GM23248 (cell line): ENCODE data around the gene RNF213. TPM values are rescaled to one million over a fixed set of nuclear protein-coding genes. Genes with fewer than 3 reads are reported as not detected.

Experiments
- DNase-seq: peaks from one replicate; pipeline ENCODE4 v3.0.0-alpha.2; 2015
- H2AFZ ChIP-seq: fragments of 200-600 bp; sonication (generic); 2 replicates; pipeline ENCODE4 v1.6.1; 2016; ENCODE audit warnings: antibody characterized with exemption
- H3F3A ChIP-seq: fragments of 200-600 bp; sonication (generic); 2 replicates; pipeline ENCODE4 v1.6.1; 2016; ENCODE audit warnings: mild to moderate bottlenecking, antibody characterized with exemption, mixed run types; ENCODE audit not compliant: insufficient read depth
- H3K27ac ChIP-seq: fragments of 200-600 bp; sonication (generic); 2 replicates; pipeline ENCODE4 v1.5.1; 2016; ENCODE audit warnings: mild to moderate bottlenecking
- H3K27me3 ChIP-seq: fragments of 200-600 bp; sonication (generic); replicated peaks from 2 replicates; pipeline ENCODE4 v1.6.1; 2016; ENCODE audit warnings: mild to moderate bottlenecking; ENCODE audit not compliant: insufficient read depth
- H3K36me3 ChIP-seq: fragments of 200-600 bp; sonication (generic); 2 replicates; pipeline ENCODE4 v1.6.1; 2016; ENCODE audit warnings: low read depth, mild to moderate bottlenecking
- H3K4me1 ChIP-seq: fragments of 200-600 bp; sonication (generic); 2 replicates; pipeline ENCODE4 v1.6.1; 2016; ENCODE audit warnings: mild to moderate bottlenecking; ENCODE audit not compliant: insufficient read depth
- H3K4me2 ChIP-seq: fragments of 200-600 bp; sonication (generic); one replicate; pipeline ENCODE4 v1.6.1; 2016; ENCODE audit warnings: mild to moderate bottlenecking; ENCODE audit not compliant: unreplicated experiment
- H3K4me3 ChIP-seq: fragments of 200-600 bp; sonication (generic); 2 replicates; pipeline ENCODE4 v1.5.1; 2016; ENCODE audit warnings: mild to moderate bottlenecking
- H3K79me2 ChIP-seq: fragments of 200-600 bp; sonication (generic); 2 replicates; pipeline ENCODE4 v1.6.1; 2016; ENCODE audit warnings: mild to moderate bottlenecking; ENCODE audit not compliant: insufficient read depth
- H3K9ac ChIP-seq: fragments of 200-600 bp; sonication (generic); 2 replicates; pipeline ENCODE4 v1.6.1; 2016; ENCODE audit warnings: mild to moderate bottlenecking
- H3K9me2 ChIP-seq: fragments of 200-600 bp; sonication (generic); 2 replicates; pipeline ENCODE4 v1.6.1; 2016; ENCODE audit warnings: mixed run types, mild to moderate bottlenecking, moderate library complexity; ENCODE audit not compliant: insufficient read depth
- H3K9me3 ChIP-seq: fragments of 200-600 bp; sonication (generic); one replicate; pipeline ENCODE4 v1.6.1; 2017; ENCODE audit warnings: low read depth
- H4K20me1 ChIP-seq: fragments of 200-600 bp; sonication (generic); 2 replicates; pipeline ENCODE4 v1.6.0; 2016; ENCODE audit not compliant: insufficient read depth
- EZH2 ChIP-seq: fragments of 200-600 bp; sonication (generic); IDR thresholded peaks from 2 replicates; pipeline ENCODE4 v1.6.1; 2018; ENCODE audit warnings: antibody characterized with exemption, mild to moderate bottlenecking; ENCODE audit not compliant: insufficient read depth, poor library complexity, severe bottlenecking
- EZH2phosphoT487 ChIP-seq: fragments of 200-600 bp; sonication (generic); IDR thresholded peaks from 2 replicates; pipeline ENCODE4 v1.6.1; 2018; ENCODE audit warnings: antibody characterized with exemption, moderate library complexity, mild to moderate bottlenecking, low read depth; ENCODE audit not compliant: insufficient read depth
- WGBS, 2 experiments: methylation state at CpG; one replicate each; pipeline ENCODE4 v1.1.6; 2015 to 2017; ENCODE audit warnings: low lambda C conversion rate in 2 of 2, low coverage in 1 of 2; ENCODE audit errors: missing lambda C conversion rate in 2 of 2; 5-methylcytosine and 5-hydroxymethylcytosine counted together
- in situ Hi-C: fragments of 300-500 bp; cut with MboI; formaldehyde crosslinking; loops from 2 replicates; pipeline ENCODE4 v1.15.0; 2020
- polyA plus RNA-seq: library from polyadenylated mRNA; unstranded; fragments of >200 nt; fragmentation: Nextera tagmentation; extraction: Ambion mirVana; gene quantifications from 2 replicates; pipeline ENCODE4 v1.2.1, GENCODE V29; 2016
- total RNA-seq: library from RNA; depleted of rRNA; stranded (reverse); fragments of >200 nt; shearing (Covaris generic); gene quantifications from 2 replicates; pipeline ENCODE4 v1.2.3, GENCODE V29; 2014

Gene RNF213
- total and polyA plus RNA-seq, 2 experiments from 2014 or later = 18.8 to 45.0 TPM

DNA sequence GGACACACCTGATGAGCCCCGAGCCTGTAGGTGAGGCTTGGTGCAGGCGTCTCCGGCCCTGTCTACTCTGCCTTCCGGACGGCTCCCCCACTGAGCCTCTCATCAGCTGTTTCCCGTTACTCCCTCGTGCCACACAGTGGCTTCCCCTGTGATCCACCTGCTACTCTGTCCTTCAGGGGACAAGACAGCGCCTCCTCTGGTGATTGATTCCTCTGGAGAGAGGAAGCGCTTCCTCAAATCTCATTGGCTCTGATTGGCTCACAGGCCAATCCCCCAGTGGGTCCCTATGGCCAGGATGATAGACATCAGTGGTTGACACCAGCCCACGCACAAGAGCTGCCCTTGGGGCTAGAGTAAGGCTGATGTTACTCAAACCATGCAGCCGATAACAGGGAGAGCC lies 24.0 kb downstream of the RNF213 start:
- H3K9ac ChIP-seq = no peak overlapping the region
- peaks cover 7% of the 10 kb centered on the region; the same call in 1 of the 2 replicates for H3F3A ChIP-seq
- no peak overlapping the region for H3K4me2 ChIP-seq
- no peak for DNase-seq
- H3K9me3 ChIP-seq = no peaks in the 10 kb centered on the region
- H3K4me3 ChIP-seq = no peak overlapping the region
- TF ChIP-seq EZH2 (no peak), EZH2phosphoT487 (no peak)
- no peaks in the 10 kb centered on the region for H3K27me3 ChIP-seq
- no peaks in the 10 kb centered on the region for H3K9me2 ChIP-seq
- peaks cover 9% of the 10 kb centered on the region; the same call in 1 of the 2 replicates for H3K4me1 ChIP-seq
- H4K20me1 ChIP-seq = no peaks in the 10 kb centered on the region
- in situ Hi-C loops = no loop called here
- H3K79me2 ChIP-seq = peaks cover 25% of the 10 kb centered on the region; the same call in 1 of the 2 replicates
- 84 to 87% methylated on average over 11 of the region's 11 CpGs for WGBS, 2 experiments
- no peak overlapping the region for H2AFZ ChIP-seq
- no peak overlapping the region for H3K27ac ChIP-seq
- no peaks in the 10 kb centered on the region; the same call in 1 of the 2 replicates for H3K36me3 ChIP-seq

DNA sequence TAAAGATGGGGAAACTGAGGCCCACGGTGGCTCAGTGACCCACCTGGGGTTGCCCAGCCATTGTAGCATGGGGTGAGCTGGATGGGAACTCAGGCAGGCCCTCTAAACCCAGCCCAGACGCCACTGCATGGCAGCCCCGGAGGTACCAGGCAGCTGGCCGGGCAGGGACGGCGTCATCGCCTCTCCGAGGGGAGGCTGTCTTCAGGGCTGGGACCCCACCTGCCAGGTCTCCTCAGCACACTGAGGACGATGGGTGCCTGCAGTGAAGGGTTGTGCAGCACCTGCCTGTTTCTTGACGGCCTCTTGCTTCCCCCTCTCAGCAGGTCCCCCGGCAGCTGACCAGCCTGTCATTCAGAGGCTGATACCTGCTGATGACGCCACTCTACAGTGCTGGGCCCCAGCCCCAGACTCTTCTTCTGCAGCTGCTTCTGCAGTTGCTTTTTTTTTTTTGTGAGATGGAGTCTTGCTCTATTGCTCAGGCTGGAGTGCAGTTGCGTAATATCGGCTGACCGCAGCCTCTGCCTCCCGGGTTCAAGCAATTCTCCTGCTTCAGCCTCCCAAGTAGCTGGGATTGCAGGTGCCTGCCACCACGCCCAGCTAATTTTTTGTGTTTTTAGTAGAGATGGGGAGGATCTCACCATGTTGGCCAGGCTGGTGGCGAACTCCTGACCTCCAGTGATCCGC lies 24.7 kb downstream of the RNF213 start:
- H3K79me2 ChIP-seq = peaks cover 25% of the 10 kb centered on the region; the same call in 1 of the 2 replicates
- no peak overlapping the region for H3K4me2 ChIP-seq
- no peak overlapping the region for H3K27ac ChIP-seq
- TF ChIP-seq EZH2phosphoT487 (no peak), EZH2 (no peak)
- H3K36me3 ChIP-seq = no peaks in the 10 kb centered on the region; the same call in 1 of the 2 replicates
- H3K4me3 ChIP-seq = no peak overlapping the region
- DNase-seq = no peak
- H3K9me3 ChIP-seq = no peaks in the 10 kb centered on the region
- in situ Hi-C loops = no loop called here
- peaks cover 4% of the 10 kb centered on the region; the same call in 1 of the 2 replicates for H3F3A ChIP-seq
- no peak overlapping the region for H2AFZ ChIP-seq
- no peaks in the 10 kb centered on the region for H3K27me3 ChIP-seq
- WGBS, 2 experiments = 90 to 94% methylated on average over 19 of the region's 19 CpGs
- no peaks in the 10 kb centered on the region for H3K9me2 ChIP-seq
- H4K20me1 ChIP-seq = no peaks in the 10 kb centered on the region
- no peak overlapping the region for H3K9ac ChIP-seq
- peaks cover 4% of the 10 kb centered on the region; the same call in 1 of the 2 replicates for H3K4me1 ChIP-seq

DNA sequence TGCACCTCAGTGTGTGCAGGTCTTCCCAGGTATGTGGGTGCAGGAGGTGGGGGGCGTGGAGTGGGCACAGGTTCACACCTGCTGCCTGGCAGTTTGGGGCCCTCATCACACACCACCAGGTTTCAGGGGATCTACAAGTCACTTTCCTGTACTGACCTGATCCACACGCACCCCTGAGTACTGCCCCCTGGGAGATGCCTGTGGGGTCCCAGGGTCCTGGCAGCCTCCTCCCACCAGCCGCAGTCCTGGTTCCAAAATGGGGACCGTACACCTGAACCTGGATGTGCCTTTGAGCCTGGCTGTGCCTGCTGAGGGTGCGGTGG lies 25.9 kb downstream of the RNF213 start:
- TF ChIP-seq EZH2phosphoT487 (no peak), EZH2 (no peak)
- Histone ChIP-seq H2AFZ (no peak overlapping the region), H3K9ac (no peak overlapping the region), H3K27me3 (no peaks in the 10 kb centered on the region), H3K36me3 (peaks cover 6% of the 10 kb centered on the region; the same call in 1 of the 2 replicates), H4K20me1 (no peaks in the 10 kb centered on the region), H3K4me1 (no peaks in the 10 kb centered on the region), H3K79me2 (peaks cover 23% of the 10 kb centered on the region; the same call in 1 of the 2 replicates), H3K4me3 (no peak overlapping the region), H3K9me3 (no peaks in the 10 kb centered on the region), H3F3A (no peaks in the 10 kb centered on the region), H3K9me2 (no peaks in the 10 kb centered on the region), H3K4me2 (no peak overlapping the region), H3K27ac (no peak overlapping the region)
- in situ Hi-C loops = no loop called here
- no peak for DNase-seq
- WGBS, 2 experiments = 97 to 99% methylated on average over 5 of the region's 5 CpGs

DNA sequence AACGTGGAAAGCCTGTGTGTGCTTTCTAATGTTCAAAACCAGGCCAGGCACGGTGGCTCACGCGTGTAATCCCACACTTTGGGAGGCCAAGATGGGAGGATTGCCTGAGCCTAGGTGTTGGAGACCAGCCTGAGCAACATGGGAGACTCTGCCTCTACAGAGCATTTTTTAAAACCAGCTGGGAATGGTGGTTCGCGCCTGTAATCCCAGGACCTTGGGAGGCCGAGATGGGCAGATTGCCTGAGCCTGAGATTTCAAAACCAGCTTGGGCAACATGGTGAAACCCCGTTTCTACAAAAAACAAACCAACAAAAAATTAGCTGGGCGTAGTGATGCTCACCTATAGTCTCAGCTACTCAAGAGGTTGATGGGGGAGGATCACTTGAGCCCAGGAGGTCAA lies 26.4 kb downstream of the RNF213 start:
- Histone ChIP-seq H2AFZ (no peak overlapping the region), H3K4me2 (no peak overlapping the region), H3F3A (no peaks in the 10 kb centered on the region), H3K36me3 (peaks cover 6% of the 10 kb centered on the region; the same call in 1 of the 2 replicates), H3K4me1 (no peaks in the 10 kb centered on the region), H3K27me3 (no peaks in the 10 kb centered on the region), H3K9ac (no peak overlapping the region), H3K27ac (no peak overlapping the region), H3K9me2 (no peaks in the 10 kb centered on the region), H3K9me3 (no peaks in the 10 kb centered on the region), H4K20me1 (no peaks in the 10 kb centered on the region), H3K4me3 (no peak overlapping the region), H3K79me2 (peaks cover 19% of the 10 kb centered on the region; the same call in 1 of the 2 replicates)
- in situ Hi-C loops = no loop called here
- TF ChIP-seq EZH2phosphoT487 = no peak
- TF ChIP-seq EZH2 = no peak
- DNase-seq = no peak
- WGBS, 2 experiments = 96% methylated on average over 9 of the region's 9 CpGs
